ENCODE data around the gene FSTL4. TPM values are rescaled to one million over a fixed set of nuclear protein-coding genes. Genes with fewer than 3 reads are reported as not detected.

FSTL4 gene
- total and polyA plus RNA-seq, 12 donors: 0.48 to 5.2 (median 2.3) TPM

- TF ChIP-seq, protein P1, sequence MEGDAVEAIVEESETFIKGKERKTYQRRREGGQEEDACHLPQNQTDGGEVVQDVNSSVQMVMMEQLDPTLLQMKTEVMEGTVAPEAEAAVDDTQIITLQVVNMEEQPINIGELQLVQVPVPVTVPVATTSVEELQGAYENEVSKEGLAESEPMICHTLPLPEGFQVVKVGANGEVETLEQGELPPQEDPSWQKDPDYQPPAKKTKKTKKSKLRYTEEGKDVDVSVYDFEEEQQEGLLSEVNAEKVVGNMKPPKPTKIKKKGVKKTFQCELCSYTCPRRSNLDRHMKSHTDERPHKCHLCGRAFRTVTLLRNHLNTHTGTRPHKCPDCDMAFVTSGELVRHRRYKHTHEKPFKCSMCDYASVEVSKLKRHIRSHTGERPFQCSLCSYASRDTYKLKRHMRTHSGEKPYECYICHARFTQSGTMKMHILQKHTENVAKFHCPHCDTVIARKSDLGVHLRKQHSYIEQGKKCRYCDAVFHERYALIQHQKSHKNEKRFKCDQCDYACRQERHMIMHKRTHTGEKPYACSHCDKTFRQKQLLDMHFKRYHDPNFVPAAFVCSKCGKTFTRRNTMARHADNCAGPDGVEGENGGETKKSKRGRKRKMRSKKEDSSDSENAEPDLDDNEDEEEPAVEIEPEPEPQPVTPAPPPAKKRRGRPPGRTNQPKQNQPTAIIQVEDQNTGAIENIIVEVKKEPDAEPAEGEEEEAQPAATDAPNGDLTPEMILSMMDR (IDR thresholded peaks at IDR 0.05): no peak
- TF ChIP-seq POLR2A (IDR thresholded peaks at IDR 0.05): no peak
- Histone ChIP-seq H3K4me1 (replicated peaks in 1 of 2) (no peaks in the 10 kb centered on the region), H3K27ac (no peak overlapping the region), H3K36me3 (replicated peaks in 1 of 2) (no peaks in the 10 kb centered on the region), H3K4me3 (no peak overlapping the region), H3K9me3 (replicated peaks in 1 of 3) (no peaks in the 10 kb centered on the region), H3K27me3 (no peaks in the 10 kb centered on the region)
- intact Hi-C loops (cut with DNase I): no loop called here
- 85 to 91% (median 86%) methylated on average over 7 of the region's 7 CpGs for WGBS, 4 donors
- no peak for DNase-seq
These were observed 171.1 kb downstream of the FSTL4 start for GRCh38 chr5:133441166-133441815.

- intact Hi-C loops (cut with DNase I): no loop called here
- no peaks in the 10 kb centered on the region for H3K4me1 ChIP-seq (replicated peaks in 1 of 2)
- DNase-seq: no peak
- no peaks in the 10 kb centered on the region for H3K9me3 ChIP-seq (replicated peaks in 1 of 3)
- no peaks in the 10 kb centered on the region for H3K36me3 ChIP-seq (replicated peaks in 1 of 2)
- no peaks in the 10 kb centered on the region for H3K27me3 ChIP-seq
- TF ChIP-seq POLR2A (IDR thresholded peaks at IDR 0.05): no peak
- TF ChIP-seq, protein P1 (IDR thresholded peaks at IDR 0.05): no peak
- no peak overlapping the region for H3K27ac ChIP-seq
- WGBS, 4 donors: 78 to 82% (median 82%) methylated on average over 4 to 7 of the region's 7 CpGs
- H3K4me3 ChIP-seq: no peak overlapping the region
These were observed 171.8 kb downstream of the FSTL4 start for GRCh38 chr5:133440467-133441115.

DNA sequence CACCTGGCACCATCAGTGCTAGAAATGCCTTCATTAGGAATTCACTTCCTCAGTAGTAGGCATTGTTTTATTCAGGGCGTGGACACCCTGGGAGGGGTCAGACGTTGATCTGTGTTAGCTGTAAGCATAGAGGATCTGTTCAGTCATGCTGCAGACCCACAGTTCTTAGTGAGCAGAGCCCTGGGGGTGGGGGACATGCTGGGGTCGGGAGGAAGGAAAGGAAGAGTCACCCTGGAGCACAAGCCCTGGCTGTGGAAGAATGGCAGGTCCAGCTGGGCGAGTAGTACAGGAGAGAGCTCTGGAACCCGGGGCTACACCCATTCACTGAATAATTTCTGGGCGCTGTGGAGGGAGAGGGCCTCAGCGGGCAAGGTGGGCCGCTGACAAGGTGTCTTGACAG lies 172.5 kb downstream of the FSTL4 start:
- no peaks in the 10 kb centered on the region for H3K9me3 ChIP-seq (replicated peaks in 1 of 3)
- no peak overlapping the region for H3K4me3 ChIP-seq
- H3K36me3 ChIP-seq (replicated peaks in 1 of 2): no peaks in the 10 kb centered on the region
- H3K27ac ChIP-seq: no peak overlapping the region
- H3K4me1 ChIP-seq (replicated peaks in 1 of 2): no peaks in the 10 kb centered on the region
- no peaks in the 10 kb centered on the region for H3K27me3 ChIP-seq
- 84 to 91% (median 86%) methylated on average over 7 to 8 of the region's 8 CpGs for WGBS, 4 donors
- intact Hi-C loops (cut with DNase I): no loop called here
- TF ChIP-seq POLR2A (IDR thresholded peaks at IDR 0.05): no peak
- TF ChIP-seq, protein P1 (IDR thresholded peaks at IDR 0.05): no peak
- DNase-seq: no peak

DNA sequence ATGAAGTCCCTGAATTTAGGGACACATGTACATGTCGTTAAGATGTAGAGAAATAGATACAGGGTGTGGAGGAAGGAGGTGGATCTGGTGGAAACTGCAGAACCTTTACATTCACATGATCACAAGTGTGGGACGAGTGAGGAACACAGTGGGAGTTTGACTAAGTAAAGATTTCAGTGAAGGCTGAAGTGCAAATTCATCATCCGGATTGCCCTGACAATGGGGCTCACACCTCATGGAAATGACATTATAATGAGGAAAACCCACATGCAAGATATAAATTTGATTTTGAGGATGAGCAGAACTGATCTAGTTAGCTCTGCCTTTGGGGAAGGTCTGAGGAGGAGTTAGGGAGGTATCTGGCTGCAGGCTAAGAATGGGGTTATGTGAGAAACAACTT lies 173.9 kb downstream of the FSTL4 start:
- WGBS, 4 donors: 79 to 86% (median 82%) methylated on average over 3 of the region's 3 CpGs
- H3K27me3 ChIP-seq: no peaks in the 10 kb centered on the region
- no peak overlapping the region for H3K4me3 ChIP-seq
- no peak overlapping the region for H3K27ac ChIP-seq
- no peak for DNase-seq
- no peaks in the 10 kb centered on the region for H3K9me3 ChIP-seq (replicated peaks in 1 of 3)
- intact Hi-C loops (cut with DNase I): no loop called here
- TF ChIP-seq, protein P1 (IDR thresholded peaks at IDR 0.05): no peak
- no peak for TF ChIP-seq POLR2A (IDR thresholded peaks at IDR 0.05)
- H3K36me3 ChIP-seq (replicated peaks in 1 of 2): no peaks in the 10 kb centered on the region
- H3K4me1 ChIP-seq (replicated peaks in 1 of 2): no peaks in the 10 kb centered on the region
